ENCODE measurements around the gene CAP2.
"Not testable (repeated sequence)": the region's sequence is repeated elsewhere in the genome, so short reads cannot be mapped to it uniquely, and the experiment has no call there.

The CAP2 gene

GRCh38 chr6:17397764-17398194 is 4.4 kb downstream of the CAP2 start:
- DNase-seq (ENCODE audit: low read depth in 2 of 2) = peak in 1 of 2 experiments; percentile 71

DNA sequence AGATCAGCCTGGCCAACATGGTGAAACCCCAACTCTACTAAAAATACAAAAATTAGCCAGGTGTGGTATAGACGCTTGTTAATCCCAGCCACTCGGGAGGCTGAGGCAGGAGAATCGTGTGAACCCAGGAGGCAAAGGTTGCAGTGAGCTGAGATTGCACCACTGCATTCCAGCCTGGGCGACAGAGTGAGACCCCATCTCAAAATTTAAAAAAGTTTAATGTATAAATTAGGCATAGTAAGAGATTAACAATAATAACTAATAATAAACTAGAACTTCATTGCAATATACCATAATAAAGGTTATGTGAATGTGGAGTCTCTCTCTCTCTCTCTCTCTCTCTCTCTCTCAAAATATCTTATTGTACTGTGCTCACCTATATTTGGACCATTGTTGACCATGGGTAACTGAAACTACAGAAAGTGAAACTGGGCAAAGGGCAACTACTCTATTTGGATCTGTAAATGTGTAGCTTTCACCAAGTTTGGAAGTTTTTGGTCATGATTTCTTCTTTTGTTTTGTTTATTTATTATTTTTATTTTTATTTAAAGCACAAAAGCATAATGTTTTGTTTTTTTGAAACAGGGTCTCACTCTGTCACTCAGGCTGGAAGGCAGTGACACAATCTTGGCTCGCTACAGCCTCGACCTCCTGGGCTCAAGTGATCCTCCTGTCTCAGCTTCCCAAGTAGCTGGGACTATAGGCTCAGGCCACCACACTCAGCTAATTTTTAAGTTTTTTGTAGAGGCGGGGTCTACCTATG is 12.0 kb downstream of the CAP2 start:
- not testable (repeated sequence) for DNase-seq (ENCODE audit: low read depth in 2 of 2)

GRCh38 chr6:17405944-17406245 is 12.5 kb downstream of the CAP2 start:
- no peak for DNase-seq (ENCODE audit: low read depth in 2 of 2)

GRCh38 chr6:17408081-17408480 is 14.7 kb downstream of the CAP2 start:
- no peak for DNase-seq (ENCODE audit: low read depth in 2 of 2)

DNA sequence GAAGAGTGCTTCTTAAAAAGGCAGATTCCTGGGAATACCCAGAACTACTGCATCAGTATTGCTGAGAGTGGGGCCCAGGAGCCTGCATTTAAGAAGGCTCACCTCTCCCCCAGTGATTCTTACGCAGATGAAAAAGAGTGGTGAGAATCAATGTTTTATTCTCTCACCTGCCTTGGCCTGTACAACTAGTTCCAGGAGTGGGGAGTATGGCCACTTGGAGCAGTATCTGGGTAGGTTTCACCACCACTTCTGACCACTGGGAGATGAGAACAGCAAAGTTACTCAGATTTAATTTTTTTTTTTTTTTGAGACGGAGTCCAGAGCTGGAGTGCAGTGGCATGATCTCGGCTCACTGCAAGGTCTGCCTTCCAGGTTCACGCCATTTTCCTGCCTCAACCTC is 16.9 kb downstream of the CAP2 start:
- no peak for DNase-seq (ENCODE audit: low read depth in 2 of 2)

GRCh38 chr6:17413313-17413750 is 19.9 kb downstream of the CAP2 start:
- no peak for DNase-seq (ENCODE audit: low read depth in 2 of 2)

DNA sequence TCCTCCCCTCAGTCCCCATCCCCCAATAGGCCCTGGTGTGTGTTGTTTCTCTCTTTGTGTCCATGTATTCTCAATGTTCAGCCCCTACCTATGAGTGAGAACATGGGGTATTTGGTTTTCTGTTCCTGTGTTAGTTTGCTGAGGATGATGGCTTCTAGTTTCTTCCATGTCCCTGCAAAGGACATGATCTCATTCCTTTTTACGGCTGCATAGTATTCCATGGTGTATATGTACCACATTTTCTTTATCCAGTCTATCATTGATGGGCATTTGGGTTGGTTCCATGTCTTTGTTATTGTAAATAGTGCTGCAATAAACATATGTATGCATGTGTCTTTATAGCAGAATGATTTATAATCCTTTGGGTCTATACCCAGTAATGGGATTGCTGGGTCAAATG is 21.0 kb downstream of the CAP2 start:
- DNase-seq (ENCODE audit: low read depth in 2 of 2) = not testable (repeated sequence)

GRCh38 chr6:17415321-17415720 is 21.9 kb downstream of the CAP2 start:
- no peak for DNase-seq (ENCODE audit: low read depth in 2 of 2)

GRCh38 chr6:17416806-17417205 is 23.4 kb downstream of the CAP2 start:
- DNase-seq (ENCODE audit: low read depth in 2 of 2) = no peak

GRCh38 chr6:17417817-17418216 is 24.4 kb downstream of the CAP2 start:
- peak; percentile 92 for DNase-seq (ENCODE audit: low read depth in 2 of 2)

GRCh38 chr6:17418281-17419188 is 25.1 kb downstream of the CAP2 start:
- DNase-seq (ENCODE audit: low read depth in 2 of 2) = peak in 1 of 2 experiments; percentile 36

GRCh38 chr6:17419189-17419575 is 25.8 kb downstream of the CAP2 start:
- DNase-seq (ENCODE audit: low read depth in 2 of 2) = no peak

DNA sequence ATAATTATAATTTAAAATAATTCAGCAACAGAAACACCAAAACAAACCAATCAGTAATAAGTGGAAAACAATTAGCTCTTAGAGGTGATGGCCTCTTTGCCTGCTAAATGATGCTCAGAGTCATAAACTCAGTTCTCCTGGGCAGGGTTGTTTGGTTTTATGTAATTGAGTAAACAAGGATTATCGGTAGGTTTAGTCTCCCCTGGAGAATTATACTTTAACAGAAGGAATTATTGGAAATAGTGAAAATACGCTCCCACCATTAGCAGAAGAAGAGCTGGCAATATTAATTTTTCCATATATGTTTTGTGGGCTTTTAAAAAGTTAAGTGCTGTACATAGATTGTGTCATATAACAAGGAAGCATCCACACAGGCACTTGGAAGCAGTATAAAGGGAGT is 27.0 kb downstream of the CAP2 start:
- no peak for DNase-seq (ENCODE audit: low read depth in 2 of 2)

GRCh38 chr6:17421406-17421805 is 28.0 kb downstream of the CAP2 start:
- DNase-seq (ENCODE audit: low read depth in 2 of 2) = no peak

DNA sequence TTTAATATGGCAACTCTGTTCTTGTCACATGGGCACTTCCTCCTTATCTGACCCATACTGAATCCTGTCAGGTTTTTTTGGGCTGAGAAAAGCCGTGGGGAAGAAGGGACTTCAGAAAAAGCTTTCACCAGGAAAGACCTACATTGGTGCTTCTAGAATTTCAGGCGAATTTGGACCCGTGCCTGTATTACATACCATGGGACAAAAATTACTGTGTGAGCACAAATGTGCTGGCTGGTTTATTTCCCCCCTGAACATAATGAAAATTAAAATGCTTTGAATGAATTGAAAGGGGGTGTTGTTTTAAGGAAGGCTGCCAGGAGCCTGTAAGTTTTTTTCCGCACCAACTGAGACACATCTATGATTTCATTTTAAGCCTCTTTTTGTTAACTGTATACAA is 29.6 kb downstream of the CAP2 start:
- no peak for DNase-seq (ENCODE audit: low read depth in 2 of 2)

- DNase-seq (ENCODE audit: low read depth in 2 of 2) = no peak
These were observed 33.7 kb downstream of the CAP2 start for GRCh38 chr6:17427062-17427461.

DNA sequence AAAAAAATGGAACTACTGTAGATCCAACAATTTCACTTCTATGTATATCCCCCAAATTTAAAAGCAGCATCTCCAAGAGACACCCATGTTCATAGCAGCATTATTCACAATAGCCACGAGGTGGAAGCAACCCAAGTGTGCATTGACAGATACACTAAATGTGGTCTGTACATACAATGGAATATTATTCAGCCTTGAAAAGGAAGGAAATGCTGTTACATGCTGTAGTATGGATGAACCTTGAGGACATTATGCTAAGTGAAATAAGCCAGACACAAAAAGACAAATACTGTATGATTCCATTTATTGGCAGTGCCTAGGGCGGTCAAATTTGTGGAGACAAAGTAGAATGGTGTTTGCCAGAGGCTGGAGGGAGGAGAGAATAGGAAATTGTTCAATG is 34.2 kb downstream of the CAP2 start:
- DNase-seq (ENCODE audit: low read depth in 2 of 2) = no peak

DNA sequence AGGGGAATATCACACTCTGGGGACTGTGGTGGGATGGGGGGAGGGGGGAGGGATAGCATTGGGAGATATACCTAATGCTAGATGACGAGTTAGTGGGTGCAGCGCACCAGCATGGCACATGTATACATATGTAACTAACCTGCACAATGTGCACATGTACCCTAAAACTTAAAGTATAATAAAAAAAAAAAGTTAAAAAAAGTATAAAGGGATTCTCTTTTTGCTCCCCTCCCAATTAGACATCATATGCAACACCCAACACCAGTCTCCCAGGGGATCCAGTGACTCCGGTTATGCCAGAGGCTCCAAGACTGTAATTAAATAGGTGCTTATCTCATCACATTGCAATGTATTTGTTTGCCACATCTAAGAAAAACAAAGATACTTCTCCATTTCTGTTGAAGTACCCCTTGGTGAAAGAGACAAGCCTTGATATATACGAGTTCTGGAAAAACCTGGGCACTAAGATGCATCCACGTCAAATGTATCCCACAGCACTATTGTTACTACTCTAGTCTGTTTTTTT is 35.3 kb downstream of the CAP2 start:
- not testable (repeated sequence) for DNase-seq (ENCODE audit: low read depth in 2 of 2)

DNA sequence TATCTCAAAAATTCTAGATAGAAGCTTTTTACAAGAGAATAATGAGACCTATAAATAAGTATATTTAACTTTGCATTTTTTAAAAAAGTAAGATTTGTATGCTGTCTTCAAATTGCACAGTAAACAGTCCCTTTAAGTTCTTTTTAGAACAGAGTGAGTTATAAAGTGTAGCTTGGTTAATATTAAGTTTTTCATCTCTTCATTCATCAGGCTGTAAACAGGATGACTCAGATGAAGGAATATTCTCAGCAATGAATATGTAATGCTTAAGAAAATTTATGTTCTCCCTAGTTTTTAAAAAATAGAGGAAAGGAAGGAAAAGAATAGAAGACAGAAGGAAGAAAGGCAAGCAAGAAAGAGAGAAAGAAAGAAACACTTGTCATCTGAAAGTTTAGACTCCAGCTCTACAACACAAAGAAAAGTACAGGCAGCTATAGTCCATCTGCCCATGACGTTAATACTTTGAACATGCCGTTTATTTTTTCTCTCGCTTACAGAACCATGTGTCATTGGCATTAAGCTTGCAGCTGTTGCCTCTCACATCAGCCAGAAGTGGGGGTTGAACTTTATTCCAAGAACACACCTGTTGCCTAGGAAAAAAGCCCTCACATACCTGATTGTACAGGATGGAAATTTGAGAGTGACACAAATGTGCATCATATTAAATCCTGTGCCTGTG is 36.1 kb downstream of the CAP2 start:
- no peak for DNase-seq (ENCODE audit: low read depth in 2 of 2)

- no peak for DNase-seq (ENCODE audit: low read depth in 2 of 2)
These were observed 38.2 kb downstream of the CAP2 start for GRCh38 chr6:17431581-17431980.

- no peak for DNase-seq (ENCODE audit: low read depth in 2 of 2)
These were observed 39.0 kb downstream of the CAP2 start for GRCh38 chr6:17432356-17432755.

All from fibroblast of skin of left quadriceps (primary cell).